LNCaP clone FGC (cell line): ENCODE results near the gene SLC25A53.

ENCODE experiments used
- DNase-seq: peaks from one replicate; pipeline ENCODE4 v3.0.0-alpha.2; 2011; ENCODE audit warnings: low read depth
- H3K4me3 ChIP-seq: 2 replicates; pipeline ENCODE4 v1.5.1; 2011; ENCODE audit warnings: mild to moderate bottlenecking, low read depth, low read length, control low read depth
- CTCF ChIP-seq: IDR thresholded peaks from 2 replicates; pipeline ENCODE4 v1.5.1; 2012; ENCODE audit warnings: mild to moderate bottlenecking; ENCODE audit not compliant: control insufficient read depth, insufficient read depth; ENCODE audit errors: extremely low read depth

SLC25A53 gene

GRCh38 chrX:104134583-104135261 is 22.1 kb downstream of the SLC25A53 start:
- DNase-seq: no peak
- H3K4me3 ChIP-seq: no peak overlapping the region
- TF ChIP-seq CTCF: no peak

- no peak overlapping the region for H3K4me3 ChIP-seq
- DNase-seq: no peak
- TF ChIP-seq CTCF: no peak
Measured at GRCh38 chrX:104130808-104131207, 26.0 kb downstream of the SLC25A53 start.

- H3K4me3 ChIP-seq: no peak overlapping the region
- no peak for DNase-seq
- TF ChIP-seq CTCF: no peak
Measured at GRCh38 chrX:104126856-104127255, 30.0 kb downstream of the SLC25A53 start.

GRCh38 chrX:104122829-104123228 is 34.0 kb downstream of the SLC25A53 start:
- no peak for DNase-seq
- no peak for TF ChIP-seq CTCF

GRCh38 chrX:104118765-104119164 is 38.0 kb downstream of the SLC25A53 start:
- no peak for TF ChIP-seq CTCF
- H3K4me3 ChIP-seq: no peak overlapping the region
- no peak for DNase-seq

More at GRCh38 chrX:104122829-104123228, 34.0 kb downstream of the SLC25A53 start:
- H3K4me3 ChIP-seq: no peak overlapping the region

GRCh38 chrX:104117759-104118158 is 39.0 kb downstream of the SLC25A53 start:
- DNase-seq: no peak
- no peak for TF ChIP-seq CTCF
- H3K4me3 ChIP-seq: no peak overlapping the region
